Mesenchymal stem cell (in vitro differentiated cells and primary cell): ENCODE results near the gene EXO1.
"Not testable (repeated sequence)": the region's sequence is repeated elsewhere in the genome, so short reads cannot be mapped to it uniquely, and the experiment has no call there.

Experiments
- DNase-seq: peaks from one replicate; pipeline ENCODE4 v3.0.0-alpha.2; 2013
- H2AFZ ChIP-seq: one replicate; pipeline ENCODE4 v1.6.1; 2013; ENCODE audit warnings: low read depth, mild to moderate bottlenecking, control low read depth, inconsistent platforms, low read length, moderate library complexity
- H2AK5ac ChIP-seq: 2 replicates; pipeline ENCODE4 v1.6.1; 2013; ENCODE audit warnings: low read length, moderate library complexity, mild to moderate bottlenecking, inconsistent platforms; ENCODE audit not compliant: severe bottlenecking
- H2BK120ac ChIP-seq: one replicate; pipeline ENCODE4 v1.6.1; 2013; ENCODE audit warnings: low read depth, mild to moderate bottlenecking, inconsistent platforms, low read length, moderate library complexity
- H2BK12ac ChIP-seq, 2 experiments: one replicate each; pipeline ENCODE4 v1.6.1; 2013; ENCODE audit warnings: inconsistent platforms in 2 of 2, low read length in 2 of 2, mild to moderate bottlenecking in 2 of 2, moderate library complexity in 2 of 2, control low read depth in 1 of 2
- H2BK15ac ChIP-seq: one replicate; pipeline ENCODE4 v1.6.1; 2013; ENCODE audit warnings: mild to moderate bottlenecking, low read depth, inconsistent platforms; ENCODE audit not compliant: poor library complexity, severe bottlenecking
- H2BK5ac ChIP-seq: 2 replicates; pipeline ENCODE4 v1.6.1; 2013; ENCODE audit warnings: low read depth, mild to moderate bottlenecking, low read length, control low read depth, inconsistent platforms; ENCODE audit not compliant: poor library complexity, severe bottlenecking
- H3K14ac ChIP-seq, 2 experiments: one replicate each; pipeline ENCODE4 v1.6.1; 2013; ENCODE audit warnings: inconsistent platforms in 2 of 2, low read length in 2 of 2, control low read depth in 1 of 2, mild to moderate bottlenecking in 1 of 2, moderate library complexity in 1 of 2
- H3K18ac ChIP-seq, 2 experiments: one replicate each; pipeline ENCODE4 v1.6.1; 2013; ENCODE audit warnings: inconsistent platforms in 2 of 2, low read length in 2 of 2, control low read depth in 1 of 2, low read depth in 1 of 2, mild to moderate bottlenecking in 1 of 2
- H3K23ac ChIP-seq, 2 experiments: one replicate each; pipeline ENCODE4 v1.6.1; 2013; ENCODE audit warnings: inconsistent platforms in 2 of 2, low read length in 2 of 2, mild to moderate bottlenecking in 2 of 2, moderate library complexity in 2 of 2, control low read depth in 1 of 2
- H3K27ac ChIP-seq: 2 replicates; pipeline ENCODE4 v1.5.1; 2013; ENCODE audit warnings: mild to moderate bottlenecking, moderate library complexity, low read length, control low read depth, inconsistent platforms; ENCODE audit not compliant: poor library complexity, severe bottlenecking
- H3K27me3 ChIP-seq, 2 experiments: 2 replicates each; pipeline versions ENCODE4 v1.6.1 to v1.7.0; 2013; ENCODE audit warnings: low read length in 2 of 2, mild to moderate bottlenecking in 2 of 2, moderate library complexity in 2 of 2, control low read depth in 1 of 2, inconsistent platforms in 1 of 2; ENCODE audit not compliant: control insufficient read depth in 1 of 2, insufficient read depth in 1 of 2
- H3K36me3 ChIP-seq, 2 experiments: 2 replicates each; pipeline versions ENCODE4 v1.6.1 to v1.7.0; 2013; ENCODE audit warnings: low read length in 2 of 2, control low read depth in 1 of 2, inconsistent platforms in 1 of 2, low read depth in 1 of 2, mild to moderate bottlenecking in 1 of 2; ENCODE audit not compliant: insufficient read depth in 2 of 2, control insufficient read depth in 1 of 2
- H3K4ac ChIP-seq, 2 experiments: one replicate each; pipeline ENCODE4 v1.6.1; 2013; ENCODE audit warnings: inconsistent platforms in 2 of 2, low read length in 2 of 2, mild to moderate bottlenecking in 2 of 2, moderate library complexity in 2 of 2, control low read depth in 1 of 2, low read depth in 1 of 2
- H3K4me1 ChIP-seq: 2 replicates; pipeline ENCODE4 v1.6.1; 2013; ENCODE audit warnings: low read depth, low read length, control low read depth; ENCODE audit not compliant: control insufficient read depth, insufficient read depth
- H3K4me2 ChIP-seq: 2 replicates; pipeline ENCODE4 v1.6.1; 2013; ENCODE audit warnings: low read length, mild to moderate bottlenecking, inconsistent platforms; ENCODE audit not compliant: poor library complexity, severe bottlenecking
- H3K4me3 ChIP-seq, 2 experiments: 2 replicates each; pipeline versions ENCODE4 v1.5.1 to v1.7.0; 2013; ENCODE audit warnings: low read length in 2 of 2, mild to moderate bottlenecking in 2 of 2, control low read depth in 1 of 2, low read depth in 1 of 2; ENCODE audit not compliant: insufficient read depth in 1 of 2
- H3K79me1 ChIP-seq: replicated peaks from 2 replicates; pipeline ENCODE4 v1.6.1; 2013; ENCODE audit warnings: mild to moderate bottlenecking, control low read depth, low read length, inconsistent platforms; ENCODE audit not compliant: poor library complexity, severe bottlenecking
- H3K9ac ChIP-seq: 2 replicates; pipeline ENCODE4 v1.7.0; 2013; ENCODE audit warnings: mild to moderate bottlenecking, low read length, moderate library complexity
- H3K9me3 ChIP-seq: 2 replicates; pipeline ENCODE4 v1.7.0; 2013; ENCODE audit warnings: mild to moderate bottlenecking, low read length; ENCODE audit not compliant: control insufficient read depth
- H4K8ac ChIP-seq: one replicate; pipeline ENCODE4 v1.6.1; 2013; ENCODE audit warnings: inconsistent platforms, mild to moderate bottlenecking, low read length, moderate library complexity
- H4K91ac ChIP-seq: one replicate; pipeline ENCODE4 v1.6.1; 2013; ENCODE audit warnings: mild to moderate bottlenecking, low read length, inconsistent platforms
- WGBS: methylation state at CpG from one replicate; pipeline ENCODE4 v1.1.7; 2013; ENCODE audit warnings: mixed read lengths; 5-methylcytosine and 5-hydroxymethylcytosine counted together

The EXO1 gene

DNA sequence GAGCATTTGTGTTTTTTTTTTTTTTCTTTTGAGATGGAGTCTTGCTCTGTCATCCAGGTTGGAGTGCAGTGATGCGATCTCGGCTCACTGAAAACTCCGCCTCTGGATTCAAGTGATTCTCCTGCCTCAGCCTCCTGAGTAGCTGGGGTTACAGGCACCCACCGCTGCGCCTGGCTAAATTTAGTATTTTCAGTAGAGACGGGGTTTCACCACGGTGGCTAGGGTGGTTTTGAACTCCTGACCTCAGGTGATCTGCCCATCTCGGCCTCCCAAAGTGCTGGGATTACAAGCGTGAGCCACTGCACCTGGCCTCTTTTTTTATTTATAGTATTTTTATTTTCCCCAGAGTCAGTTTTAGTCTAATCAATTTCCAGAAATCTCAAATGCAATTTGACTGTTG, 21.4 kb upstream of the EXO1 start:
- not testable (repeated sequence) for H3K4ac ChIP-seq, DNase-seq, H3K14ac ChIP-seq, H3K4me1 ChIP-seq, H3K36me3 ChIP-seq, H2BK120ac ChIP-seq, H3K4me2 ChIP-seq, H3K18ac ChIP-seq, H3K27ac ChIP-seq, H3K9me3 ChIP-seq, H4K91ac ChIP-seq, H3K23ac ChIP-seq, H4K8ac ChIP-seq, H2BK12ac ChIP-seq, H2AFZ ChIP-seq, H3K9ac ChIP-seq, H3K27me3 ChIP-seq, H3K4me3 ChIP-seq, H3K79me1 ChIP-seq, H2AK5ac ChIP-seq, H2BK5ac ChIP-seq, H2BK15ac ChIP-seq
- WGBS = 96% methylated on average over 7 of the region's 9 CpGs

DNA sequence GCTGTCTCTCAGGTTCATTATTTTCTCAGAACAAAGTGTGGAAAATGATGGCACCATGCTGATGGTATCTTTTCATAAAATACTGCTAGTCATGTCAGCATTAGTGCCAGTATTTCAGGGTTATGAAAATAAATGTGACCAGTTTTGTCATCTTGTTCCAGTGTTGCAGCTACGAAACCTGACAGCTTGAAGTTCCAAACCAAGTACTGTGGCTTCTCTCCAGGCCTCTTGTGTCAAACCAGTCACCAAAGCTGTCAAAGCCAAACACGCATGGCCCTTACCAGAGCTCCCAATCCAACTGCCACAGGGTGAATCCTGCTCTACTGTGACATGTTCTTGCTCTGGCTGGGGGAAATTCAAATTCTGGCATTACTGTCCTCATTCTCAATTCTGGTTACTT, 20.7 kb upstream of the EXO1 start:
- Histone ChIP-seq H3K23ac (no peak overlapping the region), H3K4ac (no peak overlapping the region), H3K27ac (no peak overlapping the region), H2BK15ac (no peak overlapping the region), H2BK12ac (no peak overlapping the region), H3K9me3 (no peaks in the 10 kb centered on the region), H2AFZ (no peak overlapping the region), H4K91ac (no peak overlapping the region), H3K4me1 (peaks cover 3% of the 10 kb centered on the region), H3K18ac (no peak overlapping the region), H3K4me3 (no peak overlapping the region), H3K4me2 (no peak overlapping the region), H3K79me1 (no peaks in the 10 kb centered on the region), H2BK5ac (no peak overlapping the region), H4K8ac (no peak overlapping the region), H3K36me3 (no peaks in the 10 kb centered on the region), H3K27me3 (no peaks in the 10 kb centered on the region), H3K14ac (no peak overlapping the region), H2AK5ac (no peak overlapping the region), H3K9ac (no peak overlapping the region), H2BK120ac (no peak overlapping the region)
- 98% methylated on average over 2 of the region's 2 CpGs for WGBS
- no peak for DNase-seq

GRCh38 chr1:241828463-241829021, 19.5 kb upstream of the EXO1 start:
- DNase-seq = no peak
- Histone ChIP-seq H2BK15ac (no peak overlapping the region), H2AK5ac (no peak overlapping the region), H3K4ac (no peak overlapping the region), H2BK120ac (no peak overlapping the region), H3K79me1 (no peaks in the 10 kb centered on the region), H2AFZ (no peak overlapping the region), H3K27me3 (no peaks in the 10 kb centered on the region), H3K23ac (no peak overlapping the region), H3K4me3 (no peak overlapping the region), H3K9me3 (no peaks in the 10 kb centered on the region), H3K36me3 (no peaks in the 10 kb centered on the region), H4K91ac (no peak overlapping the region), H3K4me1 (peaks cover 3% of the 10 kb centered on the region), H2BK12ac (no peak overlapping the region), H3K14ac (no peak overlapping the region), H3K27ac (no peak overlapping the region), H2BK5ac (no peak overlapping the region), H3K18ac (no peak overlapping the region), H4K8ac (no peak overlapping the region), H3K9ac (no peak overlapping the region), H3K4me2 (no peak overlapping the region)
- 45% methylated on average over 3 of the region's 3 CpGs for WGBS

DNA sequence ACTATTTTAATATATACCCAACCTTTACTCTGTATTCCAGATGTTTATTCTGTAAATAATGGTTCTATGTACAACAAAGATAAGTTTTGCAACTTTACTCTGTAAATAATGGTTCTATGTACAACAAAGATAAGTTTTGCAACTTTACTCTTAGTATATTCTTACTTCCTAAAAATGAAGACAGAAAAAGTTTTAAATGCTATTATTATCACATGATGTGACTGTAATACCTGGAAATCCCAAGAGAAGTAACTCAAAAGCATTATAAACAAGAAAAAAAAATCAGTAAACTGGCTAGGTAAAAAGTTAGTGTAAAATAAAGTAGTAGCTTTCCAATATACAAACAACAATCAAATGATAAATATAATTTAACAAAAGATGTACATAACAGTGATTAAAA, 18.5 kb upstream of the EXO1 start:
- H2BK120ac ChIP-seq = no peak overlapping the region
- H2BK12ac ChIP-seq = no peak overlapping the region
- H3K4me2 ChIP-seq = no peak overlapping the region
- no peak overlapping the region for H4K8ac ChIP-seq
- H3K14ac ChIP-seq = no peak overlapping the region
- H4K91ac ChIP-seq = no peak overlapping the region
- H2BK15ac ChIP-seq = no peak overlapping the region
- no peak overlapping the region for H2AK5ac ChIP-seq
- H3K4ac ChIP-seq = no peak overlapping the region
- no peaks in the 10 kb centered on the region for H3K27me3 ChIP-seq
- no peak overlapping the region for H3K27ac ChIP-seq
- no peak for DNase-seq
- H3K36me3 ChIP-seq = no peaks in the 10 kb centered on the region
- H3K9ac ChIP-seq = no peak overlapping the region
- no peaks in the 10 kb centered on the region for H3K9me3 ChIP-seq
- no peak overlapping the region for H3K4me3 ChIP-seq
- H3K79me1 ChIP-seq = no peaks in the 10 kb centered on the region
- H3K23ac ChIP-seq = no peak overlapping the region
- H2BK5ac ChIP-seq = no peak overlapping the region
- H3K4me1 ChIP-seq = peaks cover 3% of the 10 kb centered on the region
- no peak overlapping the region for H3K18ac ChIP-seq
- no peak overlapping the region for H2AFZ ChIP-seq
